ENCODE data around the gene CAPN7. TPM values are rescaled to one million over a fixed set of nuclear protein-coding genes. Genes with fewer than 3 reads are reported as not detected.
A peak's percentile ranks its signal among the peaks of the same experiment; 100 is the strongest.

The CAPN7 gene
- polyA plus RNA-seq, 3 donors: 11.7 to 20.8 (median 14.7) TPM

DNA sequence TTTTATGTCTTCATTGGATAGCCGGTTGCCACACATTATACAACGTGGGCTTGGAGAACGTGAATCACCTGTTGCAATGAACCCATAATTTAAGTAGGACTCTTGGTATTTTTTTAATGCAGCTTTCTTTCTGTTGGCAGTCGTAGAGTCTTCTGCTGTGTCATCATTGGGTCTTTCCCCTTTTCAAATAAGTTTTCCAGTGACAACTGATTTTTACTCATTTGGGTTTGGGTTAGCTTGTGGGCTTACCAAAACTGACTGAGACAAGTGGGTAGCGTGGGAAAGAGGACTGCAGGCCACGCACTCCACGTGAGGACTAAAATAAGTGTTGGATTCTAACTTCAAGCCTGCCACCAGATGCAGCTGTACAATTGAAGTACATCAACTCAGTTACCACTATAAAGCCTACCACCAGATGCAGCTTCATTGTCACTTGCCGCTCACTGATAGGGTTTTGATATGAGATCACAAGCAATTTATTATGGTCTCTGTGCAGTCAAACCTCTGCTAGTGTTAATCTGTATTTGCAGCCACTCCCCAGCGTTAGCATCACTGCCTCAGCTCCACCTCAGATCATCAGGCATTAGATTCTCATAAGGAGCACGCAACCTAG is 6.4 kb upstream of the CAPN7 start:
- Mint-ChIP-seq H3K27ac (no peak overlapping the region), H3K27me3 (ENCODE audit: low read depth in 3 of 3) (peaks cover 2% of the 10 kb centered on the region in 3 donors), H3K4me1 (peaks cover 6% of the 10 kb centered on the region), H3K4me3 (no peak overlapping the region), H3K36me3 (no peaks in the 10 kb centered on the region), H3K9me3 (no peaks in the 10 kb centered on the region)
- H4K20me1 ChIP-seq (ENCODE audit: insufficient read depth, low read length): no peaks in the 10 kb centered on the region
- no peak overlapping the region for H3K9ac ChIP-seq (ENCODE audit: insufficient read depth, low read length, poor library complexity, severe bottlenecking)
- H3K27me3 ChIP-seq (ENCODE audit: control insufficient read depth in 2 of 2, insufficient read depth in 2 of 2, low read length in 2 of 2): no peaks in the 10 kb centered on the region
- intact Hi-C loops (cut with micrococcal nuclease): loop anchor here in 1 of 2 donors (10.0 kb wide), 2 partner anchors 95 to 355 kb away; no protein-coding TSS in a partner anchor
- H3K27ac ChIP-seq (ENCODE audit: low read depth in 1 of 2, low read length in 2 of 2): no peak overlapping the region
- peak in 1 of 3 donors; percentile 12 for DNase-seq
- no peaks in the 10 kb centered on the region for H3K4me1 ChIP-seq (ENCODE audit: control insufficient read depth in 1 of 2, insufficient read depth in 2 of 2, low read length in 2 of 2)
- H3K79me2 ChIP-seq (ENCODE audit: insufficient read depth, low read length): no peaks in the 10 kb centered on the region
- no peak overlapping the region for H3K4me3 ChIP-seq (replicated peaks in 1 of 3; ENCODE audit: low read depth in 2 of 3, low read length in 3 of 3)
- H2AFZ ChIP-seq (ENCODE audit: insufficient read depth, low read depth, low read length, poor library complexity, severe bottlenecking): no peak overlapping the region
- TF ChIP-seq, protein P1, sequence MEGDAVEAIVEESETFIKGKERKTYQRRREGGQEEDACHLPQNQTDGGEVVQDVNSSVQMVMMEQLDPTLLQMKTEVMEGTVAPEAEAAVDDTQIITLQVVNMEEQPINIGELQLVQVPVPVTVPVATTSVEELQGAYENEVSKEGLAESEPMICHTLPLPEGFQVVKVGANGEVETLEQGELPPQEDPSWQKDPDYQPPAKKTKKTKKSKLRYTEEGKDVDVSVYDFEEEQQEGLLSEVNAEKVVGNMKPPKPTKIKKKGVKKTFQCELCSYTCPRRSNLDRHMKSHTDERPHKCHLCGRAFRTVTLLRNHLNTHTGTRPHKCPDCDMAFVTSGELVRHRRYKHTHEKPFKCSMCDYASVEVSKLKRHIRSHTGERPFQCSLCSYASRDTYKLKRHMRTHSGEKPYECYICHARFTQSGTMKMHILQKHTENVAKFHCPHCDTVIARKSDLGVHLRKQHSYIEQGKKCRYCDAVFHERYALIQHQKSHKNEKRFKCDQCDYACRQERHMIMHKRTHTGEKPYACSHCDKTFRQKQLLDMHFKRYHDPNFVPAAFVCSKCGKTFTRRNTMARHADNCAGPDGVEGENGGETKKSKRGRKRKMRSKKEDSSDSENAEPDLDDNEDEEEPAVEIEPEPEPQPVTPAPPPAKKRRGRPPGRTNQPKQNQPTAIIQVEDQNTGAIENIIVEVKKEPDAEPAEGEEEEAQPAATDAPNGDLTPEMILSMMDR (IDR thresholded peaks at IDR 0.05): no peak
- no peaks in the 10 kb centered on the region for H3K36me3 ChIP-seq (replicated peaks in 1 of 2; ENCODE audit: control insufficient read depth in 1 of 2, insufficient read depth in 2 of 2, low read length in 2 of 2)
- no peak overlapping the region for H3K4me2 ChIP-seq (replicated peaks; ENCODE audit: extremely low read depth, low read length, poor library complexity, severe bottlenecking)
- no peaks in the 10 kb centered on the region for H3K9me3 ChIP-seq (replicated peaks in 1 of 2; ENCODE audit: control insufficient read depth in 1 of 2, insufficient read depth in 1 of 2, low read length in 2 of 2)
- WGBS (ENCODE audit: insufficient coverage): 59% methylated on average over 5 of the region's 10 CpGs

DNA sequence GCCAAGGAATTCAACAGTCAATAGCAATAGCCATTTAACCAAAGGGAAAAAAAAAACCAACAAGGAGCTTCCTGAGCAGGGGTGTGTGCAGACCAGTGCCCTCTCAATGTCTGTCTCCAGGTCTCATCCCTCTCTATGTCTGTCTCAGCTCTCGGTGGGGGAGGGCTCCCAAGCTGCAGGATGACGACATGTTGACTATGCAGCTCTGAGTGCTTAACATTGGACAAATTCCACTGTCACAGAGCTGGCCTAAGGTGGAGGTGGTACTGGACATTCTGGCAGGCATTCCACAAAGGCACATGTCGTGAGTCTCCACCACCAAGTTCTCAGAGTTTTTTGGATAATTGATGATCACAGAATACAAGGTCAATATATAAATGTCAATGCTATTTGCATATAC is 2.0 kb upstream of the CAPN7 start:
- no peaks in the 10 kb centered on the region for H3K36me3 ChIP-seq (replicated peaks in 1 of 2; ENCODE audit: control insufficient read depth in 1 of 2, insufficient read depth in 2 of 2, low read length in 2 of 2)
- TF ChIP-seq, protein P1 (IDR thresholded peaks at IDR 0.05): no peak
- Mint-ChIP-seq H3K9me3 (no peaks in the 10 kb centered on the region), H3K27ac (no peak overlapping the region), H3K4me1 (peaks cover 22% of the 10 kb centered on the region), H3K4me3 (no peak overlapping the region), H3K27me3 (ENCODE audit: low read depth in 3 of 3) (peaks cover 0 to 2% (median under 1%) of the 10 kb centered on the region in 3 donors), H3K36me3 (peaks cover 0 to 3% of the 10 kb centered on the region in 2 donors)
- H2AFZ ChIP-seq (ENCODE audit: insufficient read depth, low read depth, low read length, poor library complexity, severe bottlenecking): no peak overlapping the region
- no peak for DNase-seq
- H3K9ac ChIP-seq (ENCODE audit: insufficient read depth, low read length, poor library complexity, severe bottlenecking): no peak overlapping the region
- no peaks in the 10 kb centered on the region for H3K27me3 ChIP-seq (ENCODE audit: control insufficient read depth in 2 of 2, insufficient read depth in 2 of 2, low read length in 2 of 2)
- H3K4me3 ChIP-seq (replicated peaks in 1 of 3; ENCODE audit: low read depth in 2 of 3, low read length in 3 of 3): no peak overlapping the region
- WGBS (ENCODE audit: insufficient coverage): no CpG with 5 or more reads among the region's 3 CpGs
- H3K4me2 ChIP-seq (replicated peaks; ENCODE audit: extremely low read depth, low read length, poor library complexity, severe bottlenecking): no peak overlapping the region
- peaks cover 20 to 27% of the 10 kb centered on the region in 2 donors for H3K4me1 ChIP-seq (ENCODE audit: control insufficient read depth in 1 of 2, insufficient read depth in 2 of 2, low read length in 2 of 2)
- no peaks in the 10 kb centered on the region for H3K9me3 ChIP-seq (replicated peaks in 1 of 2; ENCODE audit: control insufficient read depth in 1 of 2, insufficient read depth in 1 of 2, low read length in 2 of 2)
- peaks cover 9% of the 10 kb centered on the region for H4K20me1 ChIP-seq (ENCODE audit: insufficient read depth, low read length)
- H3K79me2 ChIP-seq (ENCODE audit: insufficient read depth, low read length): peaks cover 29% of the 10 kb centered on the region
- intact Hi-C loops (cut with micrococcal nuclease): loop anchor here in 1 of 2 donors (10.0 kb wide), 2 partner anchors 99 to 351 kb away; no protein-coding TSS in a partner anchor
- no peak overlapping the region for H3K27ac ChIP-seq (ENCODE audit: low read depth in 1 of 2, low read length in 2 of 2)
